Activated naive CD4-positive, alpha-beta T cell treated with anti-CD3 and anti-CD28 coated beads for 36 hours (primary cell): ENCODE measurements around the gene B3GLCT. TPM values are rescaled to one million over a fixed set of nuclear protein-coding genes. Genes with fewer than 3 reads are reported as not detected.

ENCODE experiments used
- CTCF ChIA-PET: fragments of 350-600 bp; sonication (Branson Sonifier 250); formaldehyde crosslinking; loops from one replicate; lab custom pipeline; 2021; ENCODE audit warnings: antibody characterized with exemption; lab: Charles Lee
- DNase-seq: peaks from one replicate; pipeline ENCODE4 v3.0.0-alpha.2; 2020
- H3K27ac Mint-ChIP-seq: one replicate; pipeline ENCODE4 v1.8.0; 2021; ENCODE audit warnings: mild to moderate bottlenecking, mixed read lengths
- H3K27me3 Mint-ChIP-seq: one replicate; pipeline ENCODE4 v1.8.0; 2021; ENCODE audit warnings: low read depth, mixed read lengths
- H3K36me3 Mint-ChIP-seq: one replicate; pipeline ENCODE4 v1.8.0; 2021; ENCODE audit warnings: low read depth, mixed read lengths
- H3K4me1 Mint-ChIP-seq: one replicate; pipeline ENCODE4 v1.8.0; 2021; ENCODE audit warnings: low read depth, mixed read lengths
- H3K4me3 Mint-ChIP-seq: one replicate; pipeline ENCODE4 v1.8.0; 2021; ENCODE audit warnings: mild to moderate bottlenecking, moderate library complexity, mixed read lengths
- H3K9me3 Mint-ChIP-seq: one replicate; pipeline ENCODE4 v1.8.0; 2021; ENCODE audit warnings: mixed read lengths
- intact Hi-C: fragments of 100-400 bp; cut with micrococcal nuclease; formaldehyde crosslinking; loops from one replicate; pipeline ENCODE4 v1.15.1; 2023
- total RNA-seq, 2 experiments: library from RNA; stranded (reverse); gene quantifications; one replicate each; pipeline ENCODE4 v1.2.3, GENCODE V29; 2021

Gene B3GLCT
- total RNA-seq, 2 experiments from 2014 or later, result 1.2 to 1.5 TPM

- Mint-ChIP-seq H3K4me3 (no peak overlapping the region), H3K4me1 (peaks cover 5% of the 10 kb centered on the region), H3K36me3 (peaks cover 3% of the 10 kb centered on the region), H3K27me3 (no peaks in the 10 kb centered on the region), H3K27ac (no peak overlapping the region), H3K9me3 (no peaks in the 10 kb centered on the region)
- CTCF ChIA-PET, result interaction anchor here (0.7 kb wide), 1 partner anchor 1080 kb away, joined by 3 read pairs; no protein-coding TSS in a partner anchor
- DNase-seq, result no peak
- intact Hi-C loops, result no loop called here
Measured at GRCh38 chr13:31225998-31226675, 26.4 kb downstream of the B3GLCT start.

DNA sequence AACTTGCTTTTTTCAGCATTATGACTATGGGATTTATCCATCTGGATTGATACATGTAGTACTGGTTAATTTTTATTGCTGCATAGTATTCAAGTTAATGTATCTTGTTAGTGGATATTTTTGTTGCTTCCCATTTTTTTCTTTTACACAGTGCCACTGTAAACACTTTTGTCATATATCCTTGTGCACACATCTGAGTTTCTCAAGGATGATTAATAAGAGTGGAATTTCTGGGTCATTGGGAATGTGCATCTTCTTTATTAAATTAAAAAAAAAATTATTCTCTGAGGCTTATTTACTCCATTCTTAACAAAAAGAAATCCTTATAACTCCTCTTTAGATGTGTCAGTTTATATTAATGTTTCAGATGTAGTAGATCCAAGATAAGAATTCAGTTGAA is 27.3 kb downstream of the B3GLCT start:
- H3K4me3 Mint-ChIP-seq, result no peak overlapping the region
- CTCF ChIA-PET, result interaction anchor here (0.9 to 1.9 kb wide), 2 partner anchors 9 to 26 kb away, joined by 4 to 5 read pairs; no protein-coding TSS in a partner anchor
- no peaks in the 10 kb centered on the region for H3K9me3 Mint-ChIP-seq
- intact Hi-C loops, result no loop called here
- no peaks in the 10 kb centered on the region for H3K27me3 Mint-ChIP-seq
- H3K27ac Mint-ChIP-seq, result no peak overlapping the region
- peaks cover 5% of the 10 kb centered on the region for H3K4me1 Mint-ChIP-seq
- H3K36me3 Mint-ChIP-seq, result no peaks in the 10 kb centered on the region
- DNase-seq, result no peak

DNA sequence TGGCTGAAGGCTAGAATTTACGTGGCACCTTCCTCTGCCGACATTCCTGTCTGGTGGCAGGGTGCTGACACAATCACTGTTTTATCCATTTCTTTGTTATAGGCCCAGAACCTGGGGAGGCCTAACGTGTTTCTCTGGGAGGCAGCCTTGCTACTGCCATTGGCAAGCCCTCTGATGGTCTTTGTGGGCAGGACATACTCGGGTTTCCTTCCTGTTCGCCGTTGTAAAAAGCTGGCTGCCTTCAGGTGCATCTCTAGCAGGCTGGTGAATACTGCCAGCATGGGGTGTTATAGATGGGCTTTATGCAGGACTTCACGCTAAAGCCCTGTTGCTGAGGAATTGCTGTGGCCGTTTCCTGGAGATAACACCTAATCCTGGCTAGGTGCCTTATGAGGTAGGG is 28.1 kb downstream of the B3GLCT start:
- Mint-ChIP-seq H3K36me3 (no peaks in the 10 kb centered on the region), H3K27ac (no peak overlapping the region), H3K27me3 (no peaks in the 10 kb centered on the region), H3K4me3 (no peak overlapping the region), H3K4me1 (peaks cover 5% of the 10 kb centered on the region), H3K9me3 (no peaks in the 10 kb centered on the region)
- CTCF ChIA-PET, result interaction anchor here (0.9 to 1.9 kb wide), 2 partner anchors 8 to 27 kb away, joined by 4 to 5 read pairs; no protein-coding TSS in a partner anchor
- intact Hi-C loops, result no loop called here
- no peak for DNase-seq

- Mint-ChIP-seq H3K27ac (no peak overlapping the region), H3K4me3 (no peak overlapping the region), H3K4me1 (no peaks in the 10 kb centered on the region), H3K36me3 (no peaks in the 10 kb centered on the region), H3K9me3 (no peaks in the 10 kb centered on the region), H3K27me3 (no peaks in the 10 kb centered on the region)
- CTCF ChIA-PET, result interaction anchor here (0.7 to 5.9 kb wide), 4 partner anchors 12 to 510 kb away, joined by 3 to 54 read pairs (median 4); no protein-coding TSS in a partner anchor
- intact Hi-C loops, result no loop called here
- no peak for DNase-seq
Measured at GRCh38 chr13:31234729-31235128, 35.0 kb downstream of the B3GLCT start.

- Mint-ChIP-seq H3K4me1 (no peaks in the 10 kb centered on the region), H3K9me3 (no peaks in the 10 kb centered on the region), H3K4me3 (no peak overlapping the region), H3K36me3 (no peaks in the 10 kb centered on the region), H3K27me3 (no peaks in the 10 kb centered on the region), H3K27ac (no peak overlapping the region)
- DNase-seq, result no peak
- CTCF ChIA-PET, result interaction anchor here (0.7 to 5.9 kb wide), 19 partner anchors 9 to 505 kb away, joined by 3 to 54 read pairs (median 5); no protein-coding TSS in a partner anchor
- intact Hi-C loops, result loop anchor here (1.0 kb wide), 2 partner anchors 188 to 506 kb away; no protein-coding TSS in a partner anchor
Measured at GRCh38 chr13:31236211-31236786, 36.5 kb downstream of the B3GLCT start.

- H3K27ac Mint-ChIP-seq, result no peak overlapping the region
- no peaks in the 10 kb centered on the region for H3K9me3 Mint-ChIP-seq
- H3K4me3 Mint-ChIP-seq, result no peak overlapping the region
- intact Hi-C loops, result no loop called here
- H3K36me3 Mint-ChIP-seq, result no peaks in the 10 kb centered on the region
- CTCF ChIA-PET, result interaction anchor here (1.3 to 1.4 kb wide), 2 partner anchors 184 to 190 kb away, joined by 3 to 5 read pairs; no protein-coding TSS in a partner anchor
- no peak for DNase-seq
- H3K27me3 Mint-ChIP-seq, result no peaks in the 10 kb centered on the region
- H3K4me1 Mint-ChIP-seq, result no peaks in the 10 kb centered on the region
Measured at GRCh38 chr13:31240921-31241320, 41.1 kb downstream of the B3GLCT start.

DNA sequence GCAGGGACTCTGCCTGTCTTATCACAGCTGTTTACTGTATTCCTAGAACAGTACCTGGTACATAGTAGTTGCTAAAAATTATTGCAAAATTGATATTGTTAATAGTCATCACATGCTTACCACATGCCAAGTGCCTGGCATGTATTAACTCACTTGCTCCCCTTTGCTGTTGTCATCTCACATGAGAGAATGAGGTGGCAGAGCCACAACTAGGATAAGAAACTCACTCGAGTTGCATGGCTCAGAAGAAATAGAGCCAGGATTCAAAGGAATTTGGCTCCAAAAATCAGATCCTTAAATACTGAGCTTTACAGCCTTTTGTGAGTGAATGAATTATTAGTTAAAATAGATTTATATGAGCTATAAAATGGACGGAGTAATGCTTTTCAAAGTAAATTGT is 42.6 kb downstream of the B3GLCT start:
- no peak for DNase-seq
- no peaks in the 10 kb centered on the region for H3K9me3 Mint-ChIP-seq
- CTCF ChIA-PET, result interaction anchor here (1.3 kb wide), 1 partner anchor 183 kb away, joined by 5 read pairs; no protein-coding TSS in a partner anchor
- H3K36me3 Mint-ChIP-seq, result no peaks in the 10 kb centered on the region
- intact Hi-C loops, result no loop called here
- no peaks in the 10 kb centered on the region for H3K4me1 Mint-ChIP-seq
- no peak overlapping the region for H3K4me3 Mint-ChIP-seq
- H3K27me3 Mint-ChIP-seq, result no peaks in the 10 kb centered on the region
- H3K27ac Mint-ChIP-seq, result no peak overlapping the region

- Mint-ChIP-seq H3K4me1 (no peaks in the 10 kb centered on the region), H3K36me3 (no peaks in the 10 kb centered on the region), H3K27ac (no peak overlapping the region), H3K9me3 (no peaks in the 10 kb centered on the region), H3K4me3 (no peak overlapping the region), H3K27me3 (no peaks in the 10 kb centered on the region)
- no peak for DNase-seq
- CTCF ChIA-PET, result interaction anchor here (1.4 kb wide), 1 partner anchor 181 kb away, joined by 5 read pairs; no protein-coding TSS in a partner anchor
- intact Hi-C loops, result no loop called here
Measured at GRCh38 chr13:31242916-31243315, 43.1 kb downstream of the B3GLCT start.

- Mint-ChIP-seq H3K36me3 (peaks cover 5% of the 10 kb centered on the region), H3K4me1 (no peaks in the 10 kb centered on the region), H3K9me3 (no peaks in the 10 kb centered on the region), H3K27ac (no peak overlapping the region), H3K27me3 (no peaks in the 10 kb centered on the region), H3K4me3 (no peak overlapping the region)
- DNase-seq, result no peak
- CTCF ChIA-PET, result interaction anchor here (1.0 to 1.4 kb wide), 3 partner anchors 9 to 180 kb away, joined by 3 to 5 read pairs (median 4); no protein-coding TSS in a partner anchor
- intact Hi-C loops, result no loop called here
Measured at GRCh38 chr13:31245598-31246373, 46.0 kb downstream of the B3GLCT start.

GRCh38 chr13:31246918-31247317 is 47.1 kb downstream of the B3GLCT start:
- CTCF ChIA-PET, result interaction anchor here (0.9 to 1.4 kb wide), 2 partner anchors 10 to 12 kb away, joined by 5 to 7 read pairs; no protein-coding TSS in a partner anchor
- intact Hi-C loops, result no loop called here
- DNase-seq, result no peak
- H3K9me3 Mint-ChIP-seq, result no peaks in the 10 kb centered on the region
- peaks cover 12% of the 10 kb centered on the region for H3K36me3 Mint-ChIP-seq
- no peaks in the 10 kb centered on the region for H3K27me3 Mint-ChIP-seq
- no peaks in the 10 kb centered on the region for H3K4me1 Mint-ChIP-seq
- no peak overlapping the region for H3K27ac Mint-ChIP-seq
- no peak overlapping the region for H3K4me3 Mint-ChIP-seq

- Mint-ChIP-seq H3K27me3 (no peaks in the 10 kb centered on the region), H3K27ac (no peak overlapping the region), H3K4me3 (no peak overlapping the region), H3K9me3 (peaks cover 9% of the 10 kb centered on the region), H3K4me1 (no peaks in the 10 kb centered on the region), H3K36me3 (peaks cover 16% of the 10 kb centered on the region)
- no peak for DNase-seq
- CTCF ChIA-PET, result no interaction called here
- intact Hi-C loops, result no loop called here
Measured at GRCh38 chr13:31248361-31248760, 48.6 kb downstream of the B3GLCT start.

- Mint-ChIP-seq H3K36me3 (peaks cover 16% of the 10 kb centered on the region), H3K4me1 (no peaks in the 10 kb centered on the region), H3K4me3 (no peak overlapping the region), H3K27me3 (no peaks in the 10 kb centered on the region), H3K9me3 (peaks cover 10% of the 10 kb centered on the region), H3K27ac (no peak overlapping the region)
- CTCF ChIA-PET, result no interaction called here
- intact Hi-C loops, result no loop called here
- no peak for DNase-seq
Measured at GRCh38 chr13:31248965-31249539, 49.3 kb downstream of the B3GLCT start.
